Kidney (tissue), 14 donors: ENCODE results near the gene PRAF2. TPM values are rescaled to one million over a fixed set of nuclear protein-coding genes. Genes with fewer than 3 reads are reported as not detected.
A peak's percentile ranks its signal among the peaks of the same experiment; 100 is the strongest.

Experiments
- DNase-seq, 5 donors: peaks; one replicate each; pipeline ENCODE4 v3.0.0-alpha.2; 2013 to 2020
- FAIRE-seq: peaks from 2 replicates; lab custom pipeline; 2012; peaks lifted over from hg19 to GRCh38; lab: Jason Lieb, UNC
- H3K27ac ChIP-seq, 2 donors: one replicate each; pipeline ENCODE4 v1.7.0; 2013; ENCODE audit warnings: low read depth in 2 of 2, low read length in 2 of 2, inconsistent platforms in 1 of 2
- H3K27me3 ChIP-seq: one replicate; pipeline ENCODE4 v1.7.1; 2013; ENCODE audit warnings: low read length, inconsistent platforms; ENCODE audit not compliant: control insufficient read depth, insufficient read depth
- H3K36me3 ChIP-seq, 3 donors: one replicate each; pipeline versions ENCODE4 v1.7.0 to v1.7.1; 2013; ENCODE audit warnings: low read length in 3 of 3, control low read depth in 1 of 3, inconsistent platforms in 1 of 3; ENCODE audit not compliant: insufficient read depth in 3 of 3, control insufficient read depth in 2 of 3
- H3K4me1 ChIP-seq, 3 donors: one replicate each; pipeline versions ENCODE4 v1.7.0 to v1.7.1; 2013; ENCODE audit warnings: low read length in 3 of 3, inconsistent platforms in 1 of 3, low read depth in 1 of 3; ENCODE audit not compliant: control insufficient read depth in 2 of 3, insufficient read depth in 2 of 3
- H3K4me3 ChIP-seq, 3 donors: one replicate each; pipeline versions ENCODE4 v1.7.0 to v1.8.1; 2013; ENCODE audit warnings: low read length in 3 of 3, control low read depth in 1 of 3, inconsistent platforms in 1 of 3
- H3K9ac ChIP-seq, 3 donors: one replicate each; pipeline versions ENCODE4 v1.7.0 to v1.7.1; 2013; ENCODE audit warnings: low read length in 3 of 3, control low read depth in 1 of 3, inconsistent platforms in 1 of 3
- H3K9me3 ChIP-seq, 3 donors: one replicate each; pipeline versions ENCODE4 v1.7.0 to v1.7.1; 2013; ENCODE audit warnings: low read length in 3 of 3, control low read depth in 1 of 3, inconsistent platforms in 1 of 3; ENCODE audit not compliant: control insufficient read depth in 2 of 3, insufficient read depth in 1 of 3
- CTCF ChIP-seq: IDR thresholded peaks from 3 replicates; pipeline ENCODE4 v1.5.1; 2012; ENCODE audit warnings: mild to moderate bottlenecking, moderate library complexity, borderline replicate concordance; ENCODE audit not compliant: insufficient read depth; ENCODE audit errors: extremely low read depth
- intact Hi-C: fragments of 100-400 bp; cut with DNase I; formaldehyde crosslinking; loops from one replicate; pipeline ENCODE4 v1.11.1; 2022
- polyA plus RNA-seq: library from polyadenylated mRNA; stranded (reverse); fragments of 350-450 nt; fragmentation: Illumina TruSeq; extraction: RNeasy Lipid Tissue Mini Kit (QIAGEN cat#74804); gene quantifications from one replicate; pipeline ENCODE4 v1.2.3, GENCODE V29; 2014; ENCODE audit warnings: low read depth, low replicate concordance; ENCODE audit not compliant: insufficient read depth
- total RNA-seq: library from RNA; stranded (reverse); fragmentation: NEBNext Ultra II Directional; extraction: Animal tissue kit (Norgen Biotek cat#: 25700); gene quantifications from one replicate; pipeline ENCODE4 v1.2.1, GENCODE V29; 2021
- donor health status: control.
- donor health status: control.
- donor health status: control.
- donor health status: control.
- donor health status: control.
- donor health status: DM: yes; HTN: yes; CAD: no.
- donor health status: Normal renal cell carcinoma (clear cell type).

Gene PRAF2
- total and polyA plus RNA-seq, 2 donors from 2014 or later: 24.0 to 47.9 TPM

GRCh38 chrX:49066690-49067089 is 7.1 kb downstream of the PRAF2 start:
- no peak for DNase-seq
- intact Hi-C loops: no loop called here
- Histone ChIP-seq H3K9ac (no peak overlapping the region), H3K9me3 (no peaks in the 10 kb centered on the region), H3K4me3 (no peak overlapping the region), H3K27ac (no peak overlapping the region), H3K4me1 (no peaks in the 10 kb centered on the region), H3K27me3 (no peaks in the 10 kb centered on the region), H3K36me3 (no peaks in the 10 kb centered on the region)
- FAIRE-seq: no peak
- TF ChIP-seq CTCF: no peak

DNA sequence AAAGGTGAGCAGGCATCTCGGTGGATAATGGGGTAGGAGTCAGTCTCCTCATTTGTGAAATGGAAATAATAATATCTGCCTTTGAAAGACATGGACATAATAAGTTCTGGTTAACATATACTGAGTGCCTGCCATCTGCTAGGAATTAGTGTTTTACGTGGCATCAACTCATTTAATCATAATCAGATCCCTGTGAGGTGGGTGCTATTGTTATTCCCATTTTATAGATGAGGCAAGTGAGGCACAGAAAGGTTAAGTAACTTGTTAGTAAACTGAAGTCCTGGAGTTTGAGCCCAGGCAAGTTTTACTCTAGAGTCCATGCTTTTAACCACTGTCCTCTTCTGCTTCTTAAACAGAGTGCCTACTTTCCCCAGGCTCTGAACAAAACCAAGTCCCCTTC is 7.5 kb downstream of the PRAF2 start:
- FAIRE-seq: no peak
- H3K9me3 ChIP-seq: no peaks in the 10 kb centered on the region
- H3K4me3 ChIP-seq: no peak overlapping the region
- H3K9ac ChIP-seq: no peak overlapping the region
- no peak for DNase-seq
- no peaks in the 10 kb centered on the region for H3K27me3 ChIP-seq
- no peaks in the 10 kb centered on the region for H3K4me1 ChIP-seq
- no peaks in the 10 kb centered on the region for H3K36me3 ChIP-seq
- no peak for TF ChIP-seq CTCF
- no peak overlapping the region for H3K27ac ChIP-seq
- intact Hi-C loops: no loop called here

- no peaks in the 10 kb centered on the region for H3K27me3 ChIP-seq
- H3K4me1 ChIP-seq: peaks cover 0 to 6% (median 0%) of the 10 kb centered on the region in 3 donors
- no peak for DNase-seq
- no peak for TF ChIP-seq CTCF
- H3K9ac ChIP-seq: no peak overlapping the region
- no peaks in the 10 kb centered on the region for H3K9me3 ChIP-seq
- H3K27ac ChIP-seq: no peak overlapping the region
- no peaks in the 10 kb centered on the region for H3K36me3 ChIP-seq
- FAIRE-seq: no peak
- intact Hi-C loops: no loop called here
- H3K4me3 ChIP-seq: no peak overlapping the region
Observed at GRCh38 chrX:49064735-49065134, 9.1 kb downstream of the PRAF2 start.

GRCh38 chrX:49064303-49064702 is 9.5 kb downstream of the PRAF2 start:
- no peaks in the 10 kb centered on the region for H3K36me3 ChIP-seq
- no peaks in the 10 kb centered on the region for H3K27me3 ChIP-seq
- no peak for TF ChIP-seq CTCF
- DNase-seq (peak in 1 of 5 donors; percentile 75), FAIRE-seq (no peak)
- H3K4me3 ChIP-seq: no peak overlapping the region
- intact Hi-C loops: no loop called here
- H3K9me3 ChIP-seq: no peaks in the 10 kb centered on the region
- no peak overlapping the region for H3K27ac ChIP-seq
- H3K9ac ChIP-seq: no peak overlapping the region
- peaks cover 0 to 6% (median 0%) of the 10 kb centered on the region in 3 donors for H3K4me1 ChIP-seq
